ENCODE measurements around the gene MYOM1. TPM values are rescaled to one million over a fixed set of nuclear protein-coding genes. Genes with fewer than 3 reads are reported as not detected.
"Not testable (repeated sequence)": the region's sequence is repeated elsewhere in the genome, so short reads cannot be mapped to it uniquely, and the experiment has no call there.

MYOM1 gene
- total RNA-seq, 2 donors from 2014 or later, result 6.1 to 6.5 TPM

- no peaks in the 10 kb centered on the region for H3K27me3 ChIP-seq (replicated peaks; ENCODE audit: insufficient read depth)
- H3K27ac ChIP-seq, result no peak overlapping the region
- DNase-seq (ENCODE audit: low spot score), result no peak
- WGBS, result 88% methylated on average over 6 of the region's 6 CpGs
- intact Hi-C loops (cut with DNase I), result no loop called here
- H3K9me3 ChIP-seq, result no peaks in the 10 kb centered on the region
- H3K36me3 ChIP-seq, result no peaks in the 10 kb centered on the region
- TF ChIP-seq POLR2AphosphoS5 (IDR thresholded peaks at IDR 0.05), result no peak
- no peak for TF ChIP-seq POLR2A (IDR thresholded peaks at IDR 0.05)
- no peak for TF ChIP-seq CTCF (IDR thresholded peaks at IDR 0.05)
- H3K4me3 ChIP-seq, result no peak overlapping the region
- no peaks in the 10 kb centered on the region for H3K4me1 ChIP-seq (replicated peaks)
Observed at GRCh38 chr18:3221496-3221895, 1.7 kb upstream of the MYOM1 start.

- H3K27me3 ChIP-seq (replicated peaks; ENCODE audit: insufficient read depth); intact Hi-C loops (cut with DNase I); H3K4me3 ChIP-seq; H3K27ac ChIP-seq; H3K4me1 ChIP-seq (replicated peaks); DNase-seq (ENCODE audit: low spot score); H3K9me3 ChIP-seq; H3K36me3 ChIP-seq: not testable (repeated sequence)
- WGBS, result 90% methylated on average over 4 of the region's 4 CpGs
Observed at GRCh38 chr18:3220868-3221267, 1.1 kb upstream of the MYOM1 start.

GRCh38 chr18:3219241-3219630, 532 bp downstream of the MYOM1 start:
- no peak overlapping the region for H3K4me3 ChIP-seq
- 79% methylated on average over 8 of the region's 8 CpGs for WGBS
- no peaks in the 10 kb centered on the region for H3K4me1 ChIP-seq (replicated peaks)
- DNase-seq (ENCODE audit: low spot score), result no peak
- H3K27ac ChIP-seq, result no peak overlapping the region
- H3K9me3 ChIP-seq, result no peaks in the 10 kb centered on the region
- TF ChIP-seq POLR2AphosphoS5 (IDR thresholded peaks at IDR 0.05) (no peak), POLR2A (IDR thresholded peaks at IDR 0.05) (no peak), CTCF (IDR thresholded peaks at IDR 0.05) (no peak)
- no peaks in the 10 kb centered on the region for H3K36me3 ChIP-seq
- intact Hi-C loops (cut with DNase I), result no loop called here
- no peaks in the 10 kb centered on the region for H3K27me3 ChIP-seq (replicated peaks; ENCODE audit: insufficient read depth)

- H3K27me3 ChIP-seq (replicated peaks; ENCODE audit: insufficient read depth), result no peaks in the 10 kb centered on the region
- intact Hi-C loops (cut with DNase I), result no loop called here
- no peaks in the 10 kb centered on the region for H3K4me1 ChIP-seq (replicated peaks)
- 86% methylated on average over 2 of the region's 2 CpGs for WGBS
- H3K27ac ChIP-seq, result no peak overlapping the region
- no peak overlapping the region for H3K4me3 ChIP-seq
- no peaks in the 10 kb centered on the region for H3K36me3 ChIP-seq
- DNase-seq (ENCODE audit: low spot score), result no peak
- H3K9me3 ChIP-seq, result no peaks in the 10 kb centered on the region
- TF ChIP-seq POLR2A (IDR thresholded peaks at IDR 0.05) (no peak), CTCF (IDR thresholded peaks at IDR 0.05) (no peak), POLR2AphosphoS5 (IDR thresholded peaks at IDR 0.05) (no peak)
Observed at GRCh38 chr18:3218819-3219218, 949 bp downstream of the MYOM1 start.

GRCh38 chr18:3217948-3218647, 1.7 kb downstream of the MYOM1 start:
- TF ChIP-seq POLR2AphosphoS5 (IDR thresholded peaks at IDR 0.05) (no peak), POLR2A (IDR thresholded peaks at IDR 0.05) (no peak), CTCF (IDR thresholded peaks at IDR 0.05) (no peak)
- Histone ChIP-seq H3K9me3 (no peaks in the 10 kb centered on the region), H3K4me1 (replicated peaks) (no peaks in the 10 kb centered on the region), H3K27me3 (replicated peaks; ENCODE audit: insufficient read depth) (no peaks in the 10 kb centered on the region), H3K36me3 (no peaks in the 10 kb centered on the region), H3K27ac (no peak overlapping the region), H3K4me3 (no peak overlapping the region)
- DNase-seq (ENCODE audit: low spot score), result no peak
- WGBS, result 35% methylated on average over 3 of the region's 3 CpGs
- intact Hi-C loops (cut with DNase I), result no loop called here
